IPS DF 19.7 (cell line): ENCODE data around the gene BDP1.
"Not testable (repeated sequence)": the region's sequence is repeated elsewhere in the genome, so short reads cannot be mapped to it uniquely, and the experiment has no call there.

ENCODE experiments used
- DNase-seq: peaks from one replicate; pipeline ENCODE4 v3.0.0-alpha.2; 2013; ENCODE audit warnings: low read depth, low spot score

Gene BDP1

GRCh38 chr5:71564895-71565294 is 109.4 kb downstream of the BDP1 start:
- DNase-seq = no peak

GRCh38 chr5:71569748-71570509 is 114.5 kb downstream of the BDP1 start:
- no peak for DNase-seq

- not testable (repeated sequence) for DNase-seq
Measured at GRCh38 chr5:71571811-71572210, 116.4 kb downstream of the BDP1 start.

GRCh38 chr5:71573591-71573990 is 118.1 kb downstream of the BDP1 start:
- DNase-seq = no peak

GRCh38 chr5:71575588-71575987 is 120.1 kb downstream of the BDP1 start:
- DNase-seq = not testable (repeated sequence)

GRCh38 chr5:71576241-71576640 is 120.8 kb downstream of the BDP1 start:
- DNase-seq = no peak

- not testable (repeated sequence) for DNase-seq
Measured at GRCh38 chr5:71577839-71578238, 122.4 kb downstream of the BDP1 start.

- no peak for DNase-seq
Measured at GRCh38 chr5:71582945-71583584, 127.6 kb downstream of the BDP1 start.

- no peak for DNase-seq
Measured at GRCh38 chr5:71586052-71586940, 130.8 kb downstream of the BDP1 start.

- DNase-seq = peak; percentile 83
Measured at GRCh38 chr5:71586941-71587765, 131.7 kb downstream of the BDP1 start, which contains the start of gene MCCC2. TSS of gene MCCC2 (plus strand) at chr5:71587340. CDS start at chr5:71587426, 86 bp downstream.

GRCh38 chr5:71587766-71588532 is 132.5 kb downstream of the BDP1 start:
- DNase-seq = no peak

- no peak for DNase-seq
Measured at GRCh38 chr5:71588533-71588885, 133.1 kb downstream of the BDP1 start.

- no peak for DNase-seq
Measured at GRCh38 chr5:71589903-71590302, 134.5 kb downstream of the BDP1 start.

- DNase-seq = no peak
Measured at GRCh38 chr5:71591100-71591499, 135.6 kb downstream of the BDP1 start.

GRCh38 chr5:71596169-71596568 is 140.7 kb downstream of the BDP1 start:
- DNase-seq = no peak

GRCh38 chr5:71597001-71597400 is 141.6 kb downstream of the BDP1 start:
- no peak for DNase-seq

- DNase-seq = no peak
Measured at GRCh38 chr5:71600783-71601182, 145.3 kb downstream of the BDP1 start.

- no peak for DNase-seq
Measured at GRCh38 chr5:71601222-71602026, 146.0 kb downstream of the BDP1 start.

- DNase-seq = not testable (repeated sequence)
Measured at GRCh38 chr5:71609916-71610315, 154.5 kb downstream of the BDP1 start.

GRCh38 chr5:71615809-71616208 is 160.4 kb downstream of the BDP1 start:
- DNase-seq = no peak
